ENCODE measurements around the gene SPDYA.
"Not testable (repeated sequence)": the region's sequence is repeated elsewhere in the genome, so short reads cannot be mapped to it uniquely, and the experiment has no call there.

Gene SPDYA

DNA sequence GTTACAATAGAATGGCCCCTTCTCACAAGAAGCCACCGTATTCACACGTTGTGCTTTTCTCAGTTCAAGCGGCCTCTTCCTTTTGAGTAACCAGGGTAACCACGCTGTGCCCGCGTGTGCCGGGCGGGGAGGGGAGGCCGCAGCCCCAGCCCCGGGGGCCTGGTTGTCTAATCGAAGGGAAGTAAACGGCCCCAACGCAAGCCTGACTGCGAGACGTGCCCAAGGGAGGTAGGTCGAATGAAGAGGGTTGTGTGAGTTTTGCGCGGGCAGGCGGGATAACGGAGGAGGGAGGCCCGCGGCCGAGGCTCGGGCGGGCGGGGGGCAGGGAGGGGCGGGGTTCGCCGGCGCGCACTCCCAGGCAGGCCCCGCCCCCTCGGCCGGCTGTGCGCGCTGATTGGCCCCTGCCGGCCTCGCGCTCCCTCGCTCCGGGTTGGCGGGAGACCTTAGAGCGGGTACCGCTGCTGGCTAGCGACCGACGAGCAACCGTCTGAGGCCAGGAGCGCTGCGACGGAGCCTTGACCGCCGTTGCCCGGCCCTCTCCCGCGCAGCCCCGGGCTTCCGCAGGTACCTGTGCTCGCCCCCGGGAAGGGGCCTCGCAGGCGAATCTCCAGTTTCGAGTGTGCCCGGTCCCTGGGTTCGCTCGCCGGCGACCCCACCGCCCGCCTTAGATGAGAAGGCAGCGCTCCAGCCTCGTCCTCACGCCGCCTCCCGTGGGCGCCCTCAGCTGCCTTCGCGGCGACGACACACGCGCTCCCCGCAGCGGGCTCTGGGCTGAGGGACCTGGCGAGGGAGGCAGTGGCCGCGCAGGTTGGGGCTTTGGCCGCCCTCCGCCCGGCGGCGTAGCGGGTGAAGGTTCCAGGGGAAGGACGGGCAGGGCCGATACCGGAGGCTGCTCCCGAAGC, at the start of gene SPDYA:
Gene SPDYA, plus strand, starts transcription at position 451 of the 902 bp plus-strand sequence. CDS start 5,181 bp downstream, outside the sequence.
- peak; percentile 76 for DNase-seq

DNA sequence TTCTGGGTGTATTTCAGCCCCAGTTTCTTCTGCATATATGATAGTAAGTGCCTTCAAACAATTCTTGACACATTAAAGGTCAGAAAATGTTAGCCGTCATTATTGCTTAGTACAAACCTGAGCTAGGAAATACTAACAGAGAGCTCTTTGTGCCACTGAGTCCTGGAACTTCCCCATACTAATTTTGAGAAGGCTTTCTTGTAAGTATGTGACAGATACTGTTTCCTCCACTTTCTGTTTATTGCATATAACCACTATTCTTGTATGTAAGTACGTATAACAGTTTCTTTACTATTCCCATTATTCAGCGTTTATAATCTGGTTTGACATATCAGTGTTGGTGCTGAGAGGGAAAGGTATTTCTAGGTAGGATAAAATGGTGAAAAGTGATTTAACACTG, 49.2 kb upstream of the SPDYA start:
- no peak for DNase-seq

DNA sequence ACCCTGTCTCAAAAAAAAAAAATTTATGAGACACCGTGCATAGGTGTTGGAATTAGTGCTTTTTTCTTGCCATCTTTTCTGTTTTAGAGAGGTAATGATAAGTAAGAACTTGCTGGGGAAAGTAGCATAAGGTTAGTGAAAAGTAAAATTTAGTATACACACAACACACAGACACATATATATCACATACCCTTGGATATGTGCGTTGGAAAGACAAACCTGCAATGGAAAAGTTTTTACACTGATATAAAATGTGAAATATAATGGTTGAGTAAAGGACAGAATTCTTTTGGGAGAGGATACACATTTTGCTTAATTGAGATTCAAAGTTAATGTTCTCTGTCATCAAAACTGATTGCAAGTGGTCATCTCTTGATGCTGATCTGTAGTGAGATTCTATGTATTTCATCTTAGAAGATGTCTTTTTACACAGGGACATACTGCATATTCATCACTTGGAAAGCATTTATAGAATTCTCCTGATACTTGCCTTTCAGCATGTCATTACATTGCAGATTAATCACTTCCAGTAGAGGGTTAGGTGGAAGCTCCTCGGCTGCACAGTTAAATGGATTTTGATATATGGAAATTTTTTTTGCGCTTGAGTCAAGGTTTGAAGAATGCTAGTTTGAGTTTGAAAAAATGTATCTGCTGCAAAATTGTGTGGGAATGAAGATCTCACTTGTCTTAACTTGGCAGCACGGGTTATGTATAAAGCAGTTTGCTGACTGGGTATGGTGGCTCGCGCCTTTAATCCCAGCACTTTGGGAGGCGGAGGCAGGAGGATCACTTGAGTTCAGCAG, 45.5 kb upstream of the SPDYA start:
- DNase-seq = peak; percentile 93

DNA sequence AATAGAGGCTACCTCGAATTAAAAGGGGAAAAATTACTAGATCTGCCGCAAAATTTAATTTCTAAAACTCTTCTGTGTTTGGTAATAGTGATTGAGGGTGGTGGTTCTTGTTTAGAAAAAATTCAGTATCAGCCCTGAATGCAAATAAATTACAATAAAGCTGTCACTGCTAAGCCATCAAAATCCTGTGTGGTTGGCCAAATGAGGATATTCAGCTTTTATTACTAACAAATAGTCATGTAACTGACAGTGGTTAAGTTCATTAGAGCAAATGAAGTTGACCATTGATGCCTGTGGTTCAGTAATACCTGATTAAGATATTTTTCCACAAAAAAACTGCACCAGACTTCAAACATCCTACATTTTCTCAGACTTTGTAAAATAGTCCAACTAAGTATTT, 44.6 kb upstream of the SPDYA start:
- DNase-seq = no peak

DNA sequence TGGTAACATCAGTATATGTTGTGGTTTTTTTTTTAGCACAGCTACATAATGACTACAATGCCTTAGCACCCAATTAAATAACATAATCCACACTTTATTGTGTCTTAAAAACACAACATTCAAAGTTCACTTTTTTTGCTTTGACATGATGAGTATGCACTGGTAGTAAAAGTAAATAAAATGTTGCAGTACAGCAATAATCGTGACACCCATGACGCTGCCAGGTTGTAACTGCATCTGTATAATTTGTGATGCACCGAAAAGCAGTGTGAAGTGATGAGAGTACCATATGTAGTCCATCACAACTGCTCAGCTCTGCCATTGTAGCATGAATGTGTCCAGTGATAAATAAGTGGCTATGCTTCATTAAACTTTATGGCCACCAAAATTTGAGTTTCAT, 43.3 kb upstream of the SPDYA start:
- DNase-seq = no peak

DNA sequence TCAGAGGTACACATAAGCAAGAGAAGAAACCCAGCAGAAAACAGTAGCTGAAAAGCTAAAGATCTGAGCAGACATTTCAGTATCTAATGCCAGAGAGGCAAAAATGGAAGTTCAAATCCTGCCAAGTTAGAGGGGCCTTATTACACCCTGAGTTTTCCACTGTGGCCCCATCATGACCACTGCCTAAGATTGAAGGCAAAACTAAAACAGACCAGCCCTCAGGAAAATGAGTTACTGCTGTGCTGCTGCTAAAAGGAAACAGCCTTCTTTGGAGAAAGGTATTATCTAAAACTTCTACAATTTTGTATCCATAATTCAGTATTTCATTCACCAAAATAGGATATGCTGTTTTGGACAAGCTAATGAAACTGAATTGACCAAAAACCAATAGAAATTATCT, 42.2 kb upstream of the SPDYA start:
- no peak for DNase-seq

DNA sequence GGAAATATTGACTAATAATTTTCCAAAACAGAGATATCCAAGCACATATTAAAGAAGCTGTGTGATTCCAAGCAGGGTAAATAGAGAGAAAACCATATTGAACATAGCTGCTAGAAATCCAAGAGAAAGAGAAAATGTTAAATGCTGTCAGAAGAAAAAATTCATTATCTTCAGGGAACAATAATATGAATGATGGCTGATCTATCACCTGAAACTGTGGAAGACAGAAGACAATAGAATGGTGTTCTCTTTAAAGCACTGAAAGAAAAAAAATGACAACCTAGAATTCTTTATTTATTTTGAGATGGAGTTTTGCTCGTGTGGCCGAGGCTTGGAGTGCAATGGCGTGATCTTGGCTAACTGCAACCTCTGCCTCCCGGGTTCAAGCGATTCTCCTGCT, 41.7 kb upstream of the SPDYA start:
- DNase-seq = no peak

DNA sequence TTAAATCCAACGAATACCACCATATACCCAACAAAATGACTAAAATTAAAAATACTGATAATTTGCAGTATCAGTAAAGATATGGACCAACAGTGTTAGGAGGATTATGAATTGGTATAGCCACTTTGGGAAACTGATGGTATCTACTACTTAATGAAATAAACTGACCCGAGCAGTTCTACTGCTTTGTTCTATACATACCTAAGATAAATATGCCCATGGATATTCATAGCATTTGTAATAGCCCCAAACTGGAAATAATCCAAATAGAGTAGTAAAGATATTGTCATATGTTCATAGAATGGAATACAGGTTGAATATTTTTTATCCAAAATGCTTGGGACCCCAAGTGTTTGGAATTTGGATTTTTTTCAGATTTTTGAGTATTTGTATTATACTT, 38.3 kb upstream of the SPDYA start:
- DNase-seq = no peak

DNA sequence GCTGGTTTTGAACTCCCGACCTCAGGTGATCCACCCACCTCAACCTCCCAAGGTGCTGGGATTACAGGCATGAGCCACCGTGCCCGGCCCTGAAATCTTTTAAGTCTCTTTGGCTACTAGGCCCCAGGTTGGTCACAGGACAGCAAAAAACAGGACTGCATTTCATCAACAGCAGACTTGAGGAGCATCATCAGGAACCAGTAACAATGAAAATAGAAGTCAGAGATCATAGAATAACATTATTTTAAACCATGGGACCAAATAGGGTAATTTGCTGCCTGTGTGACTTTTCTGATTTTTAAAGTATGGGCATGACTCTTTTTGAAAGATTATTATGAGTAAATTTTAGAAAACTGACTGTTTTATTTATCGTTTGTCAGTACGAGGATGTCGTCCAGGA, 34.2 kb upstream of the SPDYA start:
- DNase-seq = no peak

DNA sequence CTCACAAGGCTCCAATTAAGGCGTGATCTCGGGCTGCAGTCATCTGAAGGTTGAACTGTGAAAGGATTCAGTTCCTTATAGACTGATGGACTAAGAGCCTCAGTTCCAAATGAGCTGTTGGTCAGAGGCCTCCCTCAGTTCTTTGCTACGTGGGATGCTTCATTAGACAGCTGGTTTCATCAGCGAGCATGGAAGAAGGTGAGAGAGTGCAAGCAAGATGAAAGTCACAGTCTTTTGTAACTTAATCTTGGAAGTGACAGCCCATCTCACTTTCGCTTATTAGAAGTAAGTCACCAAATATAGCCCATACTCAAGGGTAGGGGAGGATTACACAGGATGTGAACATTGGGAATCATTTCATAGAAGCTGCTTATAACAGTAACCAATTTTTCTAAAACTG, 32.2 kb upstream of the SPDYA start:
- no peak for DNase-seq

DNA sequence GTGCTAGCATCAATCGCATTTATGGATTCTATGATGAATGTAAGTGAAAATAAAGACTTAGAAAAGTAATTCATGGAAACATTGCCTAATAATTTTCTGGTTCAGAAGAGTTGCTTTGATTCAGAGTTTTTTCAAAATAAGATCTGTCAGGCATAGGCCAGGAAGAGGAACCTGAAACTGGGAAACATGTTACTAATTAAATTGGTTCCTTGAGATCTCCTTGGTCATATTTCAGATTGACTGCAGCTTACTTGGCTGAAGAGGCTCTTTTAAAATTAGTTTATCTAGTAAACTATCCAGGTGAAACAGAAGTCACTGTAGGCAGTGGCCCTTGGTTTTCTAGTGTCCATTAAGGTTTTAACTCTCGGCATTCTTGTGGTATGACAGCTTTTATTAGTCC, 31.6 kb upstream of the SPDYA start:
- DNase-seq = no peak

DNA sequence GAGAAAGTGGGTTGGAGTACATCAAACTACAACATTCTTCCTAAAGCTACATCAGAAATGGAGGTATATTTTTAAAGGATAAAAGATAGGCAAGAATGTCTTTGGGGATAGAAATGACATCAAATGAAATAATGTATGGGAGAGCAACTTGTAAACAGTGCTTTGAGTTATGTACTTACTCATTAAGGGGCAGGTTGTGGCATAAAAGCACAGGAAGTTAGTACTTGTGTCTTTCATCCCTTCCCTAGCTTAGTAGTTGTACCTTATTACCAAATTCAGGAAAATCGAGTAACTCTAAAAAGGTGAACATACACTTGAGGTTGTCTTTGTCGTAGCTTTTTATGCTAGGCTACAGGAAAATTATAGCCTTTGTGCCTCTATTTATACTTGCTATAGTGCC, 30.1 kb upstream of the SPDYA start:
- DNase-seq = no peak

DNA sequence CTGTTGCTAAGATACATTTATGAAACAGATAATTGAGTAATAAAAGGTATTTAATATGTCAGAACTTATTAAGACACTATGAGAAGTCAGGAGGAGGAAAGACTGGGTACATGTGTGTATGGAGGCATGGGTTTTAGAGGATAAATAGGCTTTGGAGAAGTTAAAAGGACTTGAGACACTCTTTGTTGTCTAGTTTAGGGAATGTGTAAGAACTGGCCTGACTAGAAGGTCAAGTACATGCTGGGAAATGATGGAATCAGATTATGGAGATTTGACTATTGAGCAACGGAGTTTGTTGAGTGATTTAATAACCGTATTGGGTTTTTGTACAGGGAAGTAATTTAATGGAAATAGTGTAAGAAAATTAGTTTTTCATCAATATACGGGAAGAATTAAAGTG, 28.2 kb upstream of the SPDYA start:
- DNase-seq = no peak

DNA sequence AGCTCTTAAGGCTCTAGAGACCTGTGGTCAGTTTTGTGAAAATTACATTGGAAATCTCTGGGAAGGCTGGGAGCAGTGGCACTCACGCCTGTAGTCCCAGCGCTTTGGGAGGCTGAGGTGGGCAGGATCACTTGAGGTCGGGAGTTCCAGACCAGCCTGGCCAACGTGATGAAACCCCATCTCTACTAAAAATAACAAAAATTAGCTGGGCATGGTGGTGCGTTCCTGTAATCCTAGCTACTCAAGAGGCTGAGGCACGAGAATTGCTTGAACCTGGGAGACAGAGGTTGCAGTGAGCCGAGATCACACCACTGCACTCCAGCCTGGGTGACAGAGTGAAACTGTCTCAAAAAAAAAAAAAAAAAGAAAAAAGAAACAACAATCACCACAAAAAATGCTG, 26.1 kb upstream of the SPDYA start:
- DNase-seq = not testable (repeated sequence)

DNA sequence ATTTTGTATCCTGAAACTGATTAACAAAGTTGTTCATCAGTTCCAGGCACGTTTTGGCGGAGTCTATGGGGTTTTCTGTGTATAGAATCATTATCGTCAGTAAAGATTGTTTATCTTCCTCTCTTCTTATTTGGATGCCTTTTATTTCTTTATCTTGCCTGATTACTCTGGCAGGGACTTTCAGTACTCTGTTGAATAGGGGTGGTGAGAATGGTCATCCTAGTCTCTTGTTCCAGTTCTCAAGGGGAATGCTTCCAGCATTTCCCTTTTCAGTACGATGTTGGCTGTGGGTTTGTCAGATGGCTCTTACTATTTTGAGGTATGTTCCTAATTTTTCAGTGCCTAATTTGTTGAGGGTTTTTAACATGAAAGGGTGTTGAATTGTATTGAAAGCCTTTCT, 14.0 kb upstream of the SPDYA start:
- no peak for DNase-seq

DNA sequence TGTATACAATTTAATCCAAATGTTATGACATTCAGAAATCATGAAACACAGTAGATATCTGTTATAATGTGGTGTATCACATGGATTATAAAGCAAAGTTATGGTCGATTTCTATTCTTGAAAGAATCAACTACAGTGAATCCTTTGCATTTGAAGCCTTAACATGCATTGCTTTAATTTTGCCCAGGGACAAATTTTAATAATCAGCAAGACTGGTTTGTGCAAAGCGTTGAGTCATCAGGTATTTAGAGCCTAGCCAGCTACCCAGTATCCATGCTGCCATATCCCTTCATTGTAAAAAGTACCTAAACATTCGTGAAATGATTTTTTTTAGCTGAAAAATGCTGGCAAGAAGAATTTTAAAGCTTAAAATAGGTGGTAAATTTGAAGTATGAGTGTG, 8.9 kb upstream of the SPDYA start:
- DNase-seq = peak; percentile 14

DNA sequence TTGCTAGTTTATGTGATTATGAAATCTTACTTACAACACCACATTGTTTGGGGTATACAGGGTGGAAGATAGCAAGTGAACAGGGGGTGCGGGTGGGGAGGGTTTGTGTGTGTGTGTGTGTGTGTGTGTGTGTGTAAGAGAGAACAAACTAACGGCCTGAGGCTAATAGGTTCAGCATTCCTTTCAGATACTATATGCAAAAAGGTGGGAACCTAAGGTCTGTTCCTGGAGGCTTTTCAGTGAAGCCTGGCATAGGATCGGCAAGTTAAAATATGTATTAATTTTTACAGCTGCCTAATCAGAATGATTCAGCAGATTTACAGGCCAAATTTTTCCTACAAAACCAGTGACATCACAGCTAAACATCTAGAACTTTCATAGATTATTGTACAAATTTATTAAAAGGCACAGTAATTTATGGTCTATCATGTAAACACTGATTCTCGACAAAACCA, 7.6 kb upstream of the SPDYA start:
- DNase-seq = no peak

DNA sequence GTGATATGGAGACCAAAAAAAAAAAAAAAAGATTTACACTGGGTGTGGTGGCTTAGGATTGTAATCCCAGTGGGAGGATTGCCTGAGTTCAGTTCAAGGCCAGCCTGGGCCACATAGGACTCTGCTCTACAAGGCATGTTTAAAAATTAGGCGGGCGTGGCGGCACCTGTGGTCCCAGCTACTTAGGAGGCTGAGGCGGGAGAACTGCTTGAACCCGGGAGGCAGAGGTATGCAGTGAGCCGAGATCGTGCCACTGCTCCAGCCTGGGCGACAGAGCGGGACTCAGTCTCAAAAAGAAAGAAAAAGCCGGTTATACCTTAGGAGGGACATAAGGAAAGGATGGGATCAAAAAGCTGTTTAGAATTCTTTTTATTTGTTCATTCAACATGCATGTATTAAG, 707 bp upstream of the SPDYA start:
- no peak for DNase-seq

DNA sequence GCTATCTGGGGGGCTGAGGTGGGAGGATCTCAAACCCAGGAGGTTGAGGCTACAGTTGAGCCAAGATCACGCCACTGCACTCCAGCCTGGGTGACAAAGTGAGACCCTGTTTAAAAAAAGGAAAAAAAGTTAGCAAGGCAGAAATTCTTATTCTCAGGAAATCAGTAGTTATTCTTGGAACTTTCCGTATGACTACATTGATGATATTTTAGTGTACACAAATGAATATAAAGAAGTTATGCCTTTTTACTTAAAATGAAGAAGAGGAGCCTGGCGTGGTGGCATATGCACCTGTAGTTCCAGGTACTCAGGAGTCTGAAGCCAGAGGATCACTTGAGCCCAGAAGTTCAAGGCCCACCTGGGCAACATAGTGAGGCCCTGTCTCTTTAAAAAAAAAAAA, 7.4 kb downstream of the SPDYA start:
- no peak for DNase-seq

DNA sequence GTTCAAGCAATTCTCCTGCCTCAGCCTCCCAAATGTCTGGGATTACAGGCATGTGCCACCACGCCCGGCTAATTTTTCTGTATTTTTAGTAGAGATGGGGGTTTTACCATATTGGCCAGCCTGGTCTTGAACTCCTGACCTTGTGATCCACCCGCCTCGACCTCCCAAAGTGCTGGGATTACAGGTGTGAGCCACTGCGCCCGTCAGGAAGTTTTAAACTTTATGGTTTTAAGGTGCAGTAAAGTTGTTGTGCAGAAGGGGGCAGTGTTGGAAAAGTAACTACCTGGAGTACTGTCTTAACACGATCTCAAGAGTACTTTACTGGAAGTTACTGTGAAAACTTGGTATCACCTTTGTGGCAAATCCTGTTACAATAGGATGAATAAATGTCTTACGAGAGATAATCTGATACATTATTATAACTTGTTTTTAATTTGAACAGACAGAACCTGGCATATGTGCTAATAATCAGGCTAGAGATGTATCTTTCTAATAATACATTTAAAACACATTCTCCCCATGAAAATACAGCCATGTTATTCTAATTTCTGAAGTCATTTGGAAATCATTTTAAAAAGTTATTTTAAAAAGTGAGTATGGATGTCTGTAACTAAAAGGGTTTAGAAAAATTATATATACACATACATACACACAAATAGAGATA, 10.8 kb downstream of the SPDYA start:
- peak; percentile 43 for DNase-seq

DNA sequence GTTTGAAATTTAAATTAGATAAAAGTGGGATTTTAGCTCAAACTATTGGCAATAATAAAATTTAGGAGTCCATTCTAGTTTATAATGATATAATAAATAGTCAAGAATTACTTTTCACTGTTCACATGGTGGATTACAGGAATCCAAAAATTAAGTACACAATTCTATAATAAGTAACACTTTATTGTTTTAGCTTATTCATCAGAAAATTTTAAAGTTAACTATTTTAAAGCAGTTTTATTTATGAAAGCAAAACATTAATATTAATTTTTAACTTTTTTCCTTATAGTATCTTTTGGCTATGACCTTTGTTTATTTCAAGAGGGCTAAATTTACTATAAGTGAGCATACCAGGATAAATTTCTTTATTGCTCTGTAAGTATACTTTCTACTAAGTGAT, 11.4 kb downstream of the SPDYA start:
- DNase-seq = no peak

DNA sequence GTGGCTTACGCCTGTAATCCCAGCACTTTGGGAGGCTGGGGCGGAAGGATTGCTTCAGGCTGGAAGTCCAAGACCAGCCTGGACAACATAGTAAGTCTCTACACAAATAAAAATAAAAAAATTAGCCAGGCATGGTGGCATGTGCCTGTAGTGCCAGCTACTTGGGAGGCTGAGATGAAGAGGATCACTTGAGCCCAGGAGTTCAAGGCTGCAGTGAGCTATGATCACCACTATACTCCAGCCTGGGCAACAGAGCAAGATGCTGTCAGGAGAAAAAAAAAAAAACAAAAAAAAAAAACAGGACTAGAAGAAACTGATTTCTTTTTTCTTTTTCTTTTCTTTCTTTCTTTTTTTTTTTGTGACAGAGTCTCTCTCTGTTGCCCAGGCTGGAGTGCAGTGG, 13.6 kb downstream of the SPDYA start:
- DNase-seq = no peak

DNA sequence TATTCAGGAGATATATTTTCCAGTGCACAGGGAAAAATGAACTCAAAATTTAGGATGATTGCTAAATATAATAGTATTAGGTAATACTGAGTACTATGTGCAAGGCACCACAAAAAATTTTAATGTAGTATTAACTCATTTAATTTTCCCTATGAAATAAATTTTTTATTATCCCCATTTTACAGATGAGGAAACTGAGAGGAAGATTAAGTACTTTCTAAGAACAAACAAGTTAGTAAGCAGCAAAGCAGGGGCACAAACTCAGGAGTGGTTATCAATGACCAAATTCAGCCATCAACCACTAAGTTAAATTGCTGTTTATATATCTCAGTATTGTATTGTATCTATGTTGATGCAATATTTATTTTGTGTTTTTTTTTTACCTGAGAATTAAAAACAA, 14.2 kb downstream of the SPDYA start:
- DNase-seq = no peak

DNA sequence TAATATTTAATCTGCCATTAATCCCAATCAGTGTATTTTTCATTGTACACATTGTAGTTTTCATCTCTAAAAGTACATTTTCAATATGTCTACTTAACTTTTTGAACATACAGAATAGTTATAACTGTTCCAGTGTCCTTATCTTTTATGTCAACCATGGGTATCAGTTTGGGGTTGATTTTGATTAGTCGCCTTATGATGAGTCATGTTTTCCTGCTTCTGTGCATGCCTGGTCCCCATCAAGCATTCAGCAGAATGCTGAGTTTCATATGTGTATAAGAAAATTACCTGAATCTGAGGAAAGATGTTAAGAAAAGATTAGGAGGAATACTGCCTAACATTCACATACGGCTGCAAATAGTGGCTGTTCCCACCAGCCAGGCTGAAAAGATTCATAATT, 17.7 kb downstream of the SPDYA start:
- peak; percentile 30 for DNase-seq

Measured in fibroblast of skin of right biceps (primary cell).